ENCODE measurements around the gene MAD1L1. TPM values are rescaled to one million over a fixed set of nuclear protein-coding genes. Genes with fewer than 3 reads are reported as not detected.

The MAD1L1 gene
- total RNA-seq, 4 donors from 2014 or later: 18.4 to 39.1 (median 25.7) TPM

- DNase-seq (ENCODE audit: low spot score): no peak
- no peak for TF ChIP-seq CTCF (IDR thresholded peaks at IDR 0.05)
- ATAC-seq (ENCODE audit: low FRiP score): no peak
Observed at GRCh38 chr7:2257651-2258050, 24.9 kb upstream of the MAD1L1 start.

GRCh38 chr7:2257046-2257551 lies 24.4 kb upstream of the MAD1L1 start:
- TF ChIP-seq CTCF (IDR thresholded peaks at IDR 0.05): no peak
- DNase-seq (ENCODE audit: low spot score) (no peak), ATAC-seq (ENCODE audit: low FRiP score) (no peak)

- DNase-seq (ENCODE audit: low spot score): no peak
- no peak for ATAC-seq (ENCODE audit: low FRiP score)
- no peak for TF ChIP-seq CTCF (IDR thresholded peaks at IDR 0.05)
Observed at GRCh38 chr7:2256306-2257045, 23.7 kb upstream of the MAD1L1 start.

GRCh38 chr7:2255145-2256139 lies 22.7 kb upstream of the MAD1L1 start:
- ATAC-seq (ENCODE audit: low FRiP score) (no peak), DNase-seq (ENCODE audit: low spot score) (no peak)
- no peak for TF ChIP-seq CTCF (IDR thresholded peaks at IDR 0.05)

GRCh38 chr7:2254429-2255144 lies 21.8 kb upstream of the MAD1L1 start:
- DNase-seq (ENCODE audit: low spot score): no peak
- no peak for ATAC-seq (ENCODE audit: low FRiP score)
- TF ChIP-seq CTCF (IDR thresholded peaks at IDR 0.05): no peak

GRCh38 chr7:2253525-2254244 lies 20.9 kb upstream of the MAD1L1 start:
- ATAC-seq (ENCODE audit: low FRiP score) (no peak), DNase-seq (ENCODE audit: low spot score) (no peak)
- TF ChIP-seq CTCF (IDR thresholded peaks at IDR 0.05): no peak
